CD4-positive, alpha-beta T cell (primary cell): ENCODE data around the gene GLIS1. TPM values are rescaled to one million over a fixed set of nuclear protein-coding genes. Genes with fewer than 3 reads are reported as not detected.

Experiments used
- ATAC-seq: fragments of 200-7000 bp; cut with Tn5 transposase; one replicate; pipeline ENCODE4 v1.10.0; 2022; ENCODE audit warnings: mild to moderate bottlenecking; ENCODE audit not compliant: poor library complexity
- CTCF ChIA-PET: fragments of 350-600 bp; sonication (Branson Sonifier 250); formaldehyde crosslinking; loops from one replicate; lab custom pipeline; 2021; ENCODE audit warnings: antibody characterized with exemption, inconsistent platforms; lab: Charles Lee
- POLR2A ChIA-PET: fragments of 350-600 bp; sonication (Branson Sonifier 250); formaldehyde crosslinking; loops from one replicate; lab custom pipeline; 2021; ENCODE audit warnings: antibody characterized with exemption, inconsistent platforms; lab: Charles Lee
- DNase-seq, 14 experiments: peaks; one replicate each; pipeline ENCODE4 v3.0.0-alpha.2; 2013 to 2020; ENCODE audit warnings: mixed read lengths in 2 of 14
- H3K27ac ChIP-seq, 2 donors: one replicate each; pipeline versions ENCODE4 v1.5.1 to v1.7.0; 2013; ENCODE audit warnings: low read length in 2 of 2, low read depth in 1 of 2, mild to moderate bottlenecking in 1 of 2
- H3K27me3 ChIP-seq, 2 experiments: 1 replicate in 1 of 2; 2 replicates in 1 of 2; pipeline versions ENCODE4 v1.6.1 to v1.7.0; 2013; ENCODE audit warnings: low read length in 2 of 2, control low read depth in 1 of 2, mild to moderate bottlenecking in 1 of 2, moderate library complexity in 1 of 2; ENCODE audit not compliant: insufficient read depth in 2 of 2, control insufficient read depth in 1 of 2
- H3K36me3 ChIP-seq: one replicate; pipeline ENCODE4 v1.6.1; 2013; ENCODE audit warnings: low read length, control low read depth; ENCODE audit not compliant: insufficient read depth
- H3K4me1 ChIP-seq: one replicate; pipeline ENCODE4 v1.6.1; 2013; ENCODE audit warnings: low read length, control low read depth; ENCODE audit not compliant: insufficient read depth
- H3K4me3 ChIP-seq: one replicate; pipeline ENCODE4 v1.5.1; 2013; ENCODE audit warnings: mild to moderate bottlenecking, low read length, moderate library complexity
- H3K9me3 ChIP-seq, 2 experiments: 1 replicate in 1 of 2; 2 replicates in 1 of 2; pipeline versions ENCODE4 v1.6.1 to v1.7.0; 2013; ENCODE audit warnings: low read length in 2 of 2, mild to moderate bottlenecking in 2 of 2, control low read depth in 1 of 2, moderate library complexity in 1 of 2; ENCODE audit not compliant: control insufficient read depth in 1 of 2, insufficient read depth in 1 of 2
- H3K27ac Mint-ChIP-seq: one replicate; pipeline ENCODE4 v1.8.0; 2020; ENCODE audit warnings: mixed read lengths
- H3K27me3 Mint-ChIP-seq: one replicate; pipeline ENCODE4 v1.8.0; 2021; ENCODE audit warnings: mixed read lengths
- H3K36me3 Mint-ChIP-seq: one replicate; pipeline ENCODE4 v1.8.0; 2021; ENCODE audit warnings: low read depth, mixed read lengths
- H3K4me1 Mint-ChIP-seq: one replicate; pipeline ENCODE4 v1.8.0; 2021; ENCODE audit warnings: low read depth, mixed read lengths
- H3K4me3 Mint-ChIP-seq: one replicate; pipeline ENCODE4 v1.8.0; 2020; ENCODE audit warnings: mild to moderate bottlenecking, mixed read lengths
- H3K9me3 Mint-ChIP-seq: one replicate; pipeline ENCODE4 v1.8.0; 2020; ENCODE audit warnings: mixed read lengths
- intact Hi-C, 2 experiments: fragments of 100-400 bp; cut with DNase I in 1 of 2; cut with micrococcal nuclease in 1 of 2; formaldehyde crosslinking; loops; one replicate each; pipeline versions ENCODE4 v1.15.1 to v1.9.0; 2023 to 2025; cut with DNase I, micrococcal nuclease
- total RNA-seq, 174 experiments: library from RNA in 2 of 174; stranded (reverse) in 2 of 174; gene quantifications; one replicate each; pipeline ENCODE4 v1.2.3 and lab custom pipeline; 2021 to 2026
- TF ChIP-seq, protein P1 (sequence below): fragments of 200-600 bp; IDR thresholded peaks from one replicate; pipeline ENCODE4 v1.8.0; 2022; ENCODE audit warnings: antibody characterized with exemption, mild to moderate bottlenecking

Gene GLIS1
- total RNA-seq, 2 experiments from 2014 or later: not detected

DNA sequence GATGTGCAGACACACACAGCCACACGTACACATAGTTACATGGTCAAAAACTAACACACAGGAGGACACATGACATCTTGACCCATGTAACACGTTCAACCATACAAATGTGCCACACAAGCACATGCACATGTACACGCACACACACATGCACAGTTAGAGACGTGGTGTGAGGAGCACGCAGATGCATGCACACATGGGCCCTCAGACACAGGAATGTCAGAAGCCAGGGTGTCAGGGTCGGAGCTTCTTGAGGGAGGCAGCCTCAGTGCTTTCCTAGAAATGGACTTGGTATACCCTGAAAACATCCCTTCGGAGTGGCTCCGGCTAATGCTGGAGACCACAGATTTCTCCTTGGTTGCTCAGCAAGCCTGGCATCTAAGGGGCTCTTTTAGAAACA lies 165.4 kb downstream of the GLIS1 start:
- no peaks in the 10 kb centered on the region for H3K9me3 Mint-ChIP-seq
- intact Hi-C loops: no loop called here
- no peaks in the 10 kb centered on the region for H3K9me3 ChIP-seq
- ChIA-PET CTCF (no interaction called here), POLR2A (no interaction called here)
- H3K27me3 ChIP-seq: peaks cover 0 to under 1% of the 10 kb centered on the region in 2 experiments
- ATAC-seq (no peak), DNase-seq (no peak)
- H3K4me1 Mint-ChIP-seq: no peaks in the 10 kb centered on the region
- TF ChIP-seq, protein P1, sequence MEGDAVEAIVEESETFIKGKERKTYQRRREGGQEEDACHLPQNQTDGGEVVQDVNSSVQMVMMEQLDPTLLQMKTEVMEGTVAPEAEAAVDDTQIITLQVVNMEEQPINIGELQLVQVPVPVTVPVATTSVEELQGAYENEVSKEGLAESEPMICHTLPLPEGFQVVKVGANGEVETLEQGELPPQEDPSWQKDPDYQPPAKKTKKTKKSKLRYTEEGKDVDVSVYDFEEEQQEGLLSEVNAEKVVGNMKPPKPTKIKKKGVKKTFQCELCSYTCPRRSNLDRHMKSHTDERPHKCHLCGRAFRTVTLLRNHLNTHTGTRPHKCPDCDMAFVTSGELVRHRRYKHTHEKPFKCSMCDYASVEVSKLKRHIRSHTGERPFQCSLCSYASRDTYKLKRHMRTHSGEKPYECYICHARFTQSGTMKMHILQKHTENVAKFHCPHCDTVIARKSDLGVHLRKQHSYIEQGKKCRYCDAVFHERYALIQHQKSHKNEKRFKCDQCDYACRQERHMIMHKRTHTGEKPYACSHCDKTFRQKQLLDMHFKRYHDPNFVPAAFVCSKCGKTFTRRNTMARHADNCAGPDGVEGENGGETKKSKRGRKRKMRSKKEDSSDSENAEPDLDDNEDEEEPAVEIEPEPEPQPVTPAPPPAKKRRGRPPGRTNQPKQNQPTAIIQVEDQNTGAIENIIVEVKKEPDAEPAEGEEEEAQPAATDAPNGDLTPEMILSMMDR: no peak
- no peaks in the 10 kb centered on the region for H3K36me3 Mint-ChIP-seq
- H3K4me3 ChIP-seq: no peak overlapping the region
- H3K36me3 ChIP-seq: no peaks in the 10 kb centered on the region
- H3K27me3 Mint-ChIP-seq: no peaks in the 10 kb centered on the region
- no peak overlapping the region for H3K4me3 Mint-ChIP-seq
- peaks cover 3% of the 10 kb centered on the region for H3K4me1 ChIP-seq
- no peak overlapping the region for H3K27ac Mint-ChIP-seq
- H3K27ac ChIP-seq: no peak overlapping the region

DNA sequence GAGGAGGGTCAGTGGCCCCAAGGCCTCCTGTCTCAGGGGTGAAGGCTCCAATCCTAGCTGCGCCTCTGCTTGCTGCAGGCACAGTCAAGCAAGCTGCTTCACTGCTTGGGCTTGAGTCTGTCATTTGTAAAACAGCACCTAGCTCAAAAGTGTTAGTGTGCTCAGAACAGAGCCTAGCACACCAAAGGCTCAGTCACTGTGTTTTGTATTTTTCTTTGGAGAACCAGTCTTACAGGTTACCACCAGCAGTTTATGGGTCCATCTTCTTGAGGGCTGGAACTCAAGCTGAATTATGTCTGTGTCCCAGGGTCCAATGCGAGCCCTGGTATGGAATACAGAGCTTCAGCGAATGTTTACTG lies 166.2 kb downstream of the GLIS1 start:
- Histone ChIP-seq H3K9me3 (peaks cover 0 to 2% of the 10 kb centered on the region in 2 experiments), H3K27ac (no peak overlapping the region), H3K36me3 (no peaks in the 10 kb centered on the region), H3K27me3 (peaks cover 0 to 5% of the 10 kb centered on the region in 2 experiments), H3K4me1 (peaks cover 3% of the 10 kb centered on the region), H3K4me3 (no peak overlapping the region)
- no peak for ATAC-seq
- no peaks in the 10 kb centered on the region for H3K27me3 Mint-ChIP-seq
- H3K36me3 Mint-ChIP-seq: no peaks in the 10 kb centered on the region
- no peaks in the 10 kb centered on the region for H3K4me1 Mint-ChIP-seq
- H3K4me3 Mint-ChIP-seq: no peak overlapping the region
- ChIA-PET CTCF (no interaction called here), POLR2A (interaction anchor here (0.5 kb wide), 1 partner anchor 1005 kb away, joined by 3 read pairs; no protein-coding TSS in a partner anchor)
- TF ChIP-seq, protein P1: no peak
- DNase-seq: peak in 1 of 14 experiments; percentile 20
- no peak overlapping the region for H3K27ac Mint-ChIP-seq
- intact Hi-C loops: no loop called here
- no peaks in the 10 kb centered on the region for H3K9me3 Mint-ChIP-seq

DNA sequence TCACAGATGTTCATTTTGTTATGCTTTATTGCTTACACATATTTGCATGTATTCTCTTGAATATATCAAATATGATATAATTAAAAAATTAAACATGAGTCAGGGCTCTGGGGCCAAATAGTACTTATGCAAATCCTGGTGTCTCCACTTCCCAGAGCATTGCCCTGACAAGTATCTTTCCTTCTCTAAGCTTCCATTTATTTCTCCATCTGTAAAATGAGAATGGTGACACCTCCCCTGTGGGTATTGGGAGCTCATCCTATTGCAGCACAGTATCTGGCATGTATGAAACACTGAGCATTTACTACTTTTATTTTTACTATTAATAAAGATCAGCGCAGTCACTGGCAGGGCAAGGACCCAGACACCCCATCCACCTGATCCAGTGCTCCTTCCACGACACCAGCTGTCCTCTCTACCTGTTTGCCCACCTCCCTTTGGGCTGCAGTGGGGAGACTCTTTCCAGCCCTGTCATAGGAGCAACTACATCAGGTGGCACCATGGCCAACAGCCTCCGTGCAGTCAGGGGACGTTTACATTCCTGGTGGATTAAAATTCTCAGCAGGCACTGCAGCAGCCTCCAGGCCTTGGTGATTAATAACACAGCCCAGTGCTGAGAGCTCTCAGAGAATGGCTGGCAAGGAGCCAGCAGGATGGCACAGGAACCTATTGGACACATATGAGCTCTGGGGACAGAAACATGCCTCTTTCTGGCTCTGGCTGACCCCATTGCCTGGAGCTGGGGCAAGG lies 166.7 kb downstream of the GLIS1 start:
- CTCF ChIA-PET: no interaction called here

More for the DNA sequence above, 166.7 kb downstream of the GLIS1 start:
- H3K27me3 Mint-ChIP-seq: peaks cover under 1% of the 10 kb centered on the region
- peaks cover 0 to 7% of the 10 kb centered on the region in 2 experiments for H3K9me3 ChIP-seq
- intact Hi-C loops: no loop called here
- H3K4me3 Mint-ChIP-seq: no peak overlapping the region
- H3K27ac ChIP-seq: no peak overlapping the region
- TF ChIP-seq, protein P1: no peak
- POLR2A ChIA-PET: interaction anchor here (0.5 kb wide), 1 partner anchor 1004 kb away, joined by 3 read pairs; no protein-coding TSS in a partner anchor
- no peaks in the 10 kb centered on the region for H3K36me3 Mint-ChIP-seq
- no peak overlapping the region for H3K27ac Mint-ChIP-seq
- H3K4me3 ChIP-seq: no peak overlapping the region
- H3K4me1 ChIP-seq: peaks cover 3% of the 10 kb centered on the region
- peaks cover 0 to 9% of the 10 kb centered on the region in 2 experiments for H3K27me3 ChIP-seq
- ATAC-seq (no peak), DNase-seq (peak in 1 of 14 experiments; percentile 25)
- no peaks in the 10 kb centered on the region for H3K4me1 Mint-ChIP-seq
- no peaks in the 10 kb centered on the region for H3K9me3 Mint-ChIP-seq
- no peaks in the 10 kb centered on the region for H3K36me3 ChIP-seq
